Panc1 (cell line): Measurements from ENCODE around the gene CDC5L. TPM values are rescaled to one million over a fixed set of nuclear protein-coding genes. Genes with fewer than 3 reads are reported as not detected.
A peak's percentile ranks its signal among the peaks of the same experiment; 100 is the strongest.

Experiments
- ATAC-seq: fragments of 200-7000 bp; cut with Tn5 transposase; 2 replicates; pipeline ENCODE4 v1.9.1; 2020; ENCODE audit warnings: mild to moderate bottlenecking, moderate library complexity
- BruUV-seq: library from RNA; stranded (reverse); fragments of 400-500 nt; replicated peaks from 2 replicates; lab custom pipeline; 2021; lab: Mats Ljungman, UMichigan
- CTCF ChIA-PET: fragments of 300-600 bp; sonication (Branson Sonifier 250); formaldehyde crosslinking; loops from one replicate; lab custom pipeline; 2022; ENCODE audit warnings: antibody characterized with exemption; lab: Charles Lee
- POLR2A ChIA-PET: fragments of 300-600 bp; sonication (Branson Sonifier 250); formaldehyde crosslinking; loops from one replicate; lab custom pipeline; 2022; ENCODE audit warnings: antibody characterized with exemption; lab: Charles Lee
- DNase-seq: peaks from one replicate; pipeline ENCODE4 v3.0.0-alpha.2; 2010; ENCODE audit warnings: low read depth, low spot score
- H3K27ac ChIP-seq: 2 replicates; pipeline ENCODE4 v1.5.1; 2011; ENCODE audit warnings: mild to moderate bottlenecking, low read length, inconsistent platforms
- H3K27me3 ChIP-seq: fragments of 200-500 bp; sonication (Bioruptor generic); 2 replicates; pipeline ENCODE4 v1.6.0; 2014; ENCODE audit warnings: low read length, inconsistent platforms; ENCODE audit not compliant: control insufficient read depth, insufficient read depth
- H3K36me3 ChIP-seq: fragments of 200-500 bp; sonication (Bioruptor generic); 2 replicates; pipeline ENCODE4 v1.5.1; 2014; ENCODE audit warnings: inconsistent platforms, mild to moderate bottlenecking, low read length, moderate library complexity; ENCODE audit not compliant: control insufficient read depth, insufficient read depth
- H3K4me1 ChIP-seq: 2 replicates; pipeline ENCODE4 v1.5.1; 2011; ENCODE audit warnings: inconsistent platforms, mild to moderate bottlenecking, low read length, moderate library complexity; ENCODE audit not compliant: control insufficient read depth, insufficient read depth
- H3K4me3 ChIP-seq, 2 experiments: 2 replicates each; pipeline ENCODE4 v1.5.1; 2011 to 2012; ENCODE audit warnings: low read depth in 2 of 2, low read length in 2 of 2, mild to moderate bottlenecking in 2 of 2, inconsistent platforms in 1 of 2, moderate library complexity in 1 of 2
- H3K9me3 ChIP-seq: fragments of 200-500 bp; sonication (Bioruptor generic); 2 replicates; pipeline ENCODE4 v1.5.1; 2014; ENCODE audit warnings: low read depth, mild to moderate bottlenecking, inconsistent platforms, low read length, moderate library complexity; ENCODE audit not compliant: control insufficient read depth, insufficient read depth
- CTCF ChIP-seq: fragments of 450-650 bp; IDR thresholded peaks from 2 replicates; pipeline ENCODE4 v1.5.1; 2017; ENCODE audit warnings: mild to moderate bottlenecking
- POLR2AphosphoS5 ChIP-seq: IDR thresholded peaks from 2 replicates; pipeline ENCODE4 v1.6.1; 2012; ENCODE audit warnings: mild to moderate bottlenecking, low read depth, low read length, moderate library complexity
- REST ChIP-seq, 2 experiments: IDR thresholded peaks; 2 replicates each; pipeline ENCODE4 v1.6.1; 2011 to 2012; ENCODE audit warnings: low read depth in 2 of 2, control low read depth in 1 of 2, low read length in 1 of 2, mild to moderate bottlenecking in 1 of 2, moderate library complexity in 1 of 2; ENCODE audit not compliant: insufficient read depth in 1 of 2
- SIN3A ChIP-seq: IDR thresholded peaks from 2 replicates; pipeline ENCODE4 v1.6.1; 2012; ENCODE audit warnings: low read depth, mild to moderate bottlenecking, low read length, moderate library complexity, borderline replicate concordance; ENCODE audit not compliant: insufficient read depth
- TCF7L2 ChIP-seq: IDR thresholded peaks from 2 replicates; pipeline ENCODE4 v1.6.1; 2011; ENCODE audit warnings: mild to moderate bottlenecking, low read depth, low read length, inconsistent platforms
- in situ Hi-C: cut with HindIII; loops from 2 replicates; pipeline ENCODE4 v1.10.0; 2016; ENCODE audit warnings: low sequenced_read_pairs, low pct_unique_long_range_greater_than_20kb
- intact Hi-C: fragments of 100-400 bp; cut with micrococcal nuclease; formaldehyde crosslinking; loops from one replicate; pipeline ENCODE4 v1.10.0; 2022; ENCODE audit not compliant: unreplicated experiment
- total RNA-seq: library from RNA; stranded (reverse); gene quantifications from one replicate; pipeline ENCODE4 v1.2.1, GENCODE V29; 2021; ENCODE audit not compliant: unreplicated experiment

CDC5L gene
- total RNA-seq, 1 experiment from 2014 or later: 23.3 TPM

GRCh38 chr6:44487586-44487985, 100.1 kb downstream of the CDC5L start:
- POLR2A ChIA-PET: no interaction called here
- TF ChIP-seq POLR2AphosphoS5 (no peak), TCF7L2 (no peak), CTCF (no peak), REST (IDR thresholded peaks at IDR 0.05; ENCODE audit: insufficient read depth in 1 of 2, low read depth in 2 of 2, low read length in 1 of 2) (no peak), SIN3A (no peak)
- no peaks in the 10 kb centered on the region for H3K36me3 ChIP-seq
- H3K27me3 ChIP-seq: no peaks in the 10 kb centered on the region
- in situ Hi-C loops (no loop called here), intact Hi-C loops (no loop called here)
- H3K4me3 ChIP-seq: no peak overlapping the region
- H3K4me1 ChIP-seq: peaks cover 13% of the 10 kb centered on the region
- DNase-seq: no peak
- no peak for ATAC-seq
- CTCF ChIA-PET: no interaction called here
- H3K27ac ChIP-seq: no peak overlapping the region
- no TSS peak for BruUV-seq
- H3K9me3 ChIP-seq: no peaks in the 10 kb centered on the region

GRCh38 chr6:44489910-44490604, 102.6 kb downstream of the CDC5L start:
- ChIA-PET POLR2A (no interaction called here), CTCF (interaction anchor here (0.8 to 2.1 kb wide), 2 partner anchors 15 to 20 kb away, joined by 3 to 8 read pairs; no protein-coding TSS in a partner anchor)
- no TSS peak for BruUV-seq
- peak; percentile 81 for DNase-seq
- peaks cover 13% of the 10 kb centered on the region for H3K4me1 ChIP-seq
- intact Hi-C loops: no loop called here
- H3K9me3 ChIP-seq: no peaks in the 10 kb centered on the region
- TF ChIP-seq CTCF (no peak), TCF7L2 (no peak), SIN3A (no peak), POLR2AphosphoS5 (no peak), REST (IDR thresholded peaks at IDR 0.05; ENCODE audit: insufficient read depth in 1 of 2, low read depth in 2 of 2, low read length in 1 of 2) (no peak)
- H3K36me3 ChIP-seq: no peaks in the 10 kb centered on the region
- peak overlapping the region; percentile 40; the same call in 1 of the 2 replicates for H3K27ac ChIP-seq
- H3K27me3 ChIP-seq: no peaks in the 10 kb centered on the region
- peak; percentile 87 for ATAC-seq
- no peak overlapping the region for H3K4me3 ChIP-seq
- in situ Hi-C loops: no loop called here
